HG03439 (cell line): ENCODE results near the gene KIAA0753.

ENCODE experiments used
- ATAC-seq: cut with Tn5 transposase; IDR thresholded peaks from one replicate; pipeline ENCODE4 v1.9.1; 2021; ENCODE audit warnings: mild to moderate bottlenecking, moderate library complexity; ENCODE audit not compliant: unreplicated experiment

The KIAA0753 gene

DNA sequence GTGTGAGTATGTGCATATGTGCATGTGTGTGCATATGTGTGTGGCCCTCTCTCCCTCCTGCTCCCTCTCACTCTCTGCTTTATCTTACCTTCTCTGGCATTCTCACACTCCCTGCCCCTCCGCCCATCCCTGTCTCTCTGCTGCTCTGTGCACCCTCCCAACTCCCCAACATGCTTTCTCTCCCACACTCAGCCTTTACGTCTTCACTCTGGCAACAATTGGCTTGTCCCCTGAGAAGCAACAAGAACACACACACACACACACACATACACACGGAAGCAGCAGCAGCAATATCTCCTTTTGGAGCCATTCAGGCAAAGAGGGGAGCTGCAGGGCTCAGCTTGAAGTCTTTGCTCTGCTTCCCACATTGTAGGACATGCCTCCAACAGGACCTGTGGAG is 112.0 kb downstream of the KIAA0753 start:
- no peak for ATAC-seq
